Fibroblast of the aortic adventitia (primary cell): ENCODE measurements around the gene MROH2B. TPM values are rescaled to one million over a fixed set of nuclear protein-coding genes. Genes with fewer than 3 reads are reported as not detected.

ENCODE experiments used
- DNase-seq: peaks from one replicate; pipeline ENCODE4 v3.0.0-alpha.2; 2010; ENCODE audit warnings: low read depth
- H3K4me3 ChIP-seq: 2 replicates; pipeline ENCODE4 v1.5.1; 2011; ENCODE audit warnings: low read depth, mild to moderate bottlenecking, control low read depth, low read length, moderate library complexity
- small RNA-seq: library from RNA; depleted of rRNA; stranded (forward); fragments of <200 nt; gene quantifications from one replicate; pipeline ENCODE3, GENCODE V24; 2012
- total RNA-seq: library from RNA; depleted of rRNA; stranded (reverse); fragments of >200 nt; gene quantifications from 2 replicates; pipeline ENCODE4 v1.2.3, GENCODE V29; 2012; ENCODE audit warnings: low replicate concordance
- TF ChIP-seq, protein P1 (sequence below): IDR thresholded peaks from 2 replicates; pipeline ENCODE4 v1.5.1; 2011; ENCODE audit warnings: mild to moderate bottlenecking, low read length, control low read depth, inconsistent platforms; ENCODE audit not compliant: insufficient read depth

Gene MROH2B
- total RNA-seq, 1 donor = not detected

DNA sequence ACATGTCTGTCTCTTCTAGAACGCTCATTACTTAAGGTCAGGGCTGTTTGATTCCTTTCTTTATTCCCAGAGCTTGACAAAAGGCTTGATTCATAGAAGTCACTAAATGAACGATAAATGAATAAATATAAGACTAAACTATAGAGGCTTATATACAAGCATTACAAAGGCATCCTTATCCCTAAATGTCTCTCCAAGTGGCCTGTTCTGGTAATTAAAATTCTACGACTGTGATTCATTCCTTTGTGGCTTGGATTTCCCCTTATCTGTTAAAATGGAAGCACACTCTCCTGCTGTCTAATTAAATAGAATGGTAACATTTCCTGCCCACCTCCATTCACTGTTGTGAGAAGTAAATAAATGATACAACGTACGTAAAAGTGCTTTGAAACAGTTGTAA is 112.3 kb downstream of the MROH2B start:
- no peak for DNase-seq
- TF ChIP-seq, protein P1, sequence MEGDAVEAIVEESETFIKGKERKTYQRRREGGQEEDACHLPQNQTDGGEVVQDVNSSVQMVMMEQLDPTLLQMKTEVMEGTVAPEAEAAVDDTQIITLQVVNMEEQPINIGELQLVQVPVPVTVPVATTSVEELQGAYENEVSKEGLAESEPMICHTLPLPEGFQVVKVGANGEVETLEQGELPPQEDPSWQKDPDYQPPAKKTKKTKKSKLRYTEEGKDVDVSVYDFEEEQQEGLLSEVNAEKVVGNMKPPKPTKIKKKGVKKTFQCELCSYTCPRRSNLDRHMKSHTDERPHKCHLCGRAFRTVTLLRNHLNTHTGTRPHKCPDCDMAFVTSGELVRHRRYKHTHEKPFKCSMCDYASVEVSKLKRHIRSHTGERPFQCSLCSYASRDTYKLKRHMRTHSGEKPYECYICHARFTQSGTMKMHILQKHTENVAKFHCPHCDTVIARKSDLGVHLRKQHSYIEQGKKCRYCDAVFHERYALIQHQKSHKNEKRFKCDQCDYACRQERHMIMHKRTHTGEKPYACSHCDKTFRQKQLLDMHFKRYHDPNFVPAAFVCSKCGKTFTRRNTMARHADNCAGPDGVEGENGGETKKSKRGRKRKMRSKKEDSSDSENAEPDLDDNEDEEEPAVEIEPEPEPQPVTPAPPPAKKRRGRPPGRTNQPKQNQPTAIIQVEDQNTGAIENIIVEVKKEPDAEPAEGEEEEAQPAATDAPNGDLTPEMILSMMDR = no peak

GRCh38 chr5:40957048-40957447 is 114.1 kb downstream of the MROH2B start:
- no peak overlapping the region for H3K4me3 ChIP-seq
- DNase-seq = no peak
- TF ChIP-seq, protein P1 = no peak

More for the DNA sequence above, 112.3 kb downstream of the MROH2B start:
- H3K4me3 ChIP-seq = no peak overlapping the region

DNA sequence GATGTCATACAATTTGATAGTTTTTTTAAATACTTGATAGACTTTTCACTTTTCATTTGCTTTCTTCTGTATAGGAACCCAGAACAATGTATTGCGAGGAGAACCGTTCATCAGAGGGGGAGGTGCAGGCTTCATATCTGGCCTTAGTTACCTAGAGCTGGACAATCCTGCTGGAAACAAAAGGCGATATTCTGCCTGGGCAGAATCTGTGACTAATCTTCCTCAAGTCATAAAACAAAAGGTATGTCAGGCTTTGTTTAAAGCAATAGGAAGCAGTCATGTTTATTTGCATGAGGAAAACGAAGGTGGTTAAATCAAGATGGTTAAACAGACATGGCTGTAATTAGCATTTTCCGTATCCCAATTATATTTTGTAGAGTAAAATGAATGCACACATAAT is 115.8 kb downstream of the MROH2B start:
- TF ChIP-seq, protein P1 = no peak
- no peak overlapping the region for H3K4me3 ChIP-seq
- no peak for DNase-seq

Small RNA genes lying within 50 kb of the gene (small RNA-seq; reads per million reads assigned to genes)
- not detected for gene AC114967.1

Other genes with a start within 250 kb of the MROH2B start
- 164 and 642 TPM in 2 replicates for gene RPL37, start 236.1 kb downstream of the MROH2B start, total RNA-seq
- gene CARD6, start 230.0 kb downstream of the MROH2B start, total RNA-seq = 24.2 and 34.3 TPM in 2 replicates
- 2.4 and 762 TPM in 2 replicates for gene C7, start 161.8 kb downstream of the MROH2B start, total RNA-seq
- gene C6, start 142.2 kb upstream of the MROH2B start, total RNA-seq = 0.27 and 3.4 TPM in 2 replicates